Endothelial cell of umbilical vein (primary cell): ENCODE results near the gene TRPV2. TPM values are rescaled to one million over a fixed set of nuclear protein-coding genes. Genes with fewer than 3 reads are reported as not detected.

ENCODE experiments used
- BruUV-seq: library from RNA; stranded (reverse); fragments of 400-500 nt; replicated peaks from 2 replicates; lab custom pipeline; 2021; lab: Mats Ljungman, UMichigan
- CTCF ChIA-PET: fragments of 300-600, 350-600 bp; sonication (Branson Sonifier 250); formaldehyde crosslinking; loops from one replicate; lab custom pipeline; 2021; ENCODE audit warnings: antibody characterized with exemption, inconsistent platforms; lab: Charles Lee
- POLR2A ChIA-PET: fragments of 300-600, 350-600 bp; sonication (Branson Sonifier 250); formaldehyde crosslinking; loops from one replicate; lab custom pipeline; 2021; ENCODE audit warnings: antibody characterized with exemption, inconsistent platforms; lab: Charles Lee
- DNase-seq: peaks from one replicate; pipeline ENCODE4 v3.0.0-alpha.2; 2011; ENCODE audit warnings: low read depth, low spot score
- FAIRE-seq: peaks from 2 replicates; lab custom pipeline; 2011; peaks lifted over from hg19 to GRCh38; lab: Jason Lieb, UNC
- H2AFZ ChIP-seq: 2 replicates; pipeline ENCODE4 v1.6.0; 2012; ENCODE audit warnings: low read depth, low read length, control low read depth, inconsistent platforms
- H3K27ac ChIP-seq: 2 replicates; pipeline ENCODE4 v1.5.1; 2011; ENCODE audit warnings: low read depth, mild to moderate bottlenecking, control low read depth, low read length, moderate library complexity; ENCODE audit not compliant: insufficient read depth
- H3K27me3 ChIP-seq, 2 experiments: 2 replicates each; pipeline versions ENCODE4 v1.6.0 to v1.6.1; 2011; ENCODE audit warnings: low read length in 2 of 2, mixed read lengths in 1 of 2; ENCODE audit not compliant: control insufficient read depth in 2 of 2, insufficient read depth in 2 of 2
- H3K36me3 ChIP-seq, 2 experiments: 2 replicates in 1 of 2; 3 replicates in 1 of 2; pipeline ENCODE4 v1.5.1; 2011; ENCODE audit warnings: low read length in 2 of 2, mild to moderate bottlenecking in 1 of 2, moderate library complexity in 1 of 2; ENCODE audit not compliant: control insufficient read depth in 2 of 2, insufficient read depth in 2 of 2; ENCODE audit errors: extremely low read depth in 1 of 2
- H3K4me1 ChIP-seq: 3 replicates; pipeline ENCODE4 v1.5.1; 2011; ENCODE audit warnings: mild to moderate bottlenecking, low read length; ENCODE audit not compliant: control insufficient read depth, insufficient read depth; ENCODE audit errors: extremely low read depth
- H3K4me2 ChIP-seq: 2 replicates; pipeline ENCODE4 v1.6.1; 2011; ENCODE audit warnings: low read length, control low read depth, mixed read lengths; ENCODE audit not compliant: insufficient read depth
- H3K4me3 ChIP-seq, 3 experiments: fragments of 200-600 bp in 1 of 3; sonication (generic), shearing (Covaris generic) in 1 of 3; replicated peaks in 1 of 3; 2 replicates each; pipeline ENCODE4 v1.5.1; 2011 to 2016; ENCODE audit warnings: control low read depth in 3 of 3, low read length in 3 of 3, mild to moderate bottlenecking in 2 of 3, inconsistent platforms in 1 of 3, low read depth in 1 of 3, moderate library complexity in 1 of 3; ENCODE audit not compliant: insufficient read depth in 1 of 3
- H3K79me2 ChIP-seq: 2 replicates; pipeline ENCODE4 v1.6.0; 2012; ENCODE audit warnings: low read length, inconsistent platforms; ENCODE audit not compliant: control insufficient read depth, insufficient read depth
- H3K9ac ChIP-seq: replicated peaks from 2 replicates; pipeline ENCODE3; 2011; ENCODE audit warnings: low read length, control low read depth; ENCODE audit not compliant: insufficient read depth; ENCODE audit errors: extremely low read depth
- H3K9me1 ChIP-seq: replicated peaks from 3 replicates; pipeline ENCODE4 v1.6.0; 2011; ENCODE audit warnings: mild to moderate bottlenecking, low read length; ENCODE audit not compliant: control insufficient read depth, insufficient read depth; ENCODE audit errors: extremely low read depth
- H3K9me3 ChIP-seq: replicated peaks from 2 replicates; pipeline ENCODE4 v1.5.1; 2012; ENCODE audit warnings: low read length, inconsistent platforms; ENCODE audit not compliant: control insufficient read depth, insufficient read depth
- H4K20me1 ChIP-seq: replicated peaks from 2 replicates; pipeline ENCODE3; 2011; ENCODE audit warnings: mild to moderate bottlenecking, low read length; ENCODE audit not compliant: control insufficient read depth, insufficient read depth; ENCODE audit errors: extremely low read depth
- CTCF ChIP-seq, 2 donors: IDR thresholded peaks; 1 replicate in 1 of 2; 2 replicates in 1 of 2; pipeline ENCODE4 v1.5.1; 2011; ENCODE audit warnings: low read length in 2 of 2, mild to moderate bottlenecking in 2 of 2, moderate library complexity in 2 of 2, control low read depth in 1 of 2, inconsistent platforms in 1 of 2, low read depth in 1 of 2; ENCODE audit not compliant: insufficient read depth in 1 of 2; ENCODE audit errors: extremely low read depth in 1 of 2
- EZH2 ChIP-seq: IDR thresholded peaks from 2 replicates; pipeline ENCODE4 v1.6.1; 2012; ENCODE audit warnings: borderline replicate concordance, low read depth, mild to moderate bottlenecking, moderate library complexity, low read length, inconsistent platforms; ENCODE audit not compliant: severe bottlenecking
- FOS ChIP-seq: IDR thresholded peaks from 2 replicates; pipeline ENCODE4 v1.6.1; 2011; ENCODE audit warnings: mild to moderate bottlenecking, low read length, moderate library complexity, borderline replicate concordance; ENCODE audit not compliant: insufficient read depth
- GATA2 ChIP-seq: IDR thresholded peaks from 2 replicates; pipeline ENCODE4 v1.7.0; 2011; ENCODE audit warnings: low read depth, mild to moderate bottlenecking, moderate library complexity, mixed read lengths, low read length; ENCODE audit not compliant: insufficient read length, insufficient read depth
- JUN ChIP-seq: IDR thresholded peaks from 2 replicates; pipeline ENCODE4 v1.6.1; 2011; ENCODE audit warnings: borderline replicate concordance, low read depth; ENCODE audit not compliant: insufficient read length, insufficient read depth
- MAX ChIP-seq: IDR thresholded peaks from 2 replicates; pipeline ENCODE4 v1.6.1; 2011; ENCODE audit not compliant: insufficient read depth, insufficient read length
- MYC ChIP-seq: IDR thresholded peaks from one replicate; pipeline ENCODE4 v1.6.1; 2011; ENCODE audit warnings: mild to moderate bottlenecking, low read depth, low read length
- POLR2A ChIP-seq: IDR thresholded peaks from 2 replicates; pipeline ENCODE4 v1.6.1; 2012; ENCODE audit warnings: low read depth, mild to moderate bottlenecking, control low read depth, low read length
- POLR2AphosphoS5 ChIP-seq: IDR thresholded peaks from 2 replicates; pipeline ENCODE4 v1.6.1; 2012; ENCODE audit warnings: low read depth, mild to moderate bottlenecking, control low read depth, low read length, moderate library complexity; ENCODE audit not compliant: insufficient read depth
- dilution Hi-C: fragments of 300-500 bp; cut with MboI; formaldehyde crosslinking; loops from one replicate; pipeline ENCODE4 v1.15.0; 2019; ENCODE audit warnings: low sequenced_read_pairs; ENCODE audit not compliant: extremely low pct_ligation_motif_present
- intact Hi-C: fragments of 100-400 bp; cut with micrococcal nuclease; formaldehyde crosslinking; loops from one replicate; pipeline ENCODE4 v1.10.0; 2022
- polyA plus RNA-seq, 4 experiments: library from polyadenylated mRNA; depleted of rRNA in 3 of 4; stranded (reverse) in 3 of 4; unstranded in 1 of 4; fragments of >200 nt; gene quantifications; 2 replicates each; pipeline versions ENCODE4 v1.2.1 to v1.2.3, GENCODE V29; 2011 to 2012; ENCODE audit warnings: missing spikeins in 1 of 4
- total RNA-seq: library from RNA; stranded (reverse); gene quantifications from 2 replicates; pipeline ENCODE4 v1.2.3, GENCODE V29; 2021

Gene TRPV2
- total and polyA plus RNA-seq, 2 donors (not counting 3 experiments of a cell fraction or from before 2014, with no cell fraction given), result 4.2 to 10.6 TPM

GRCh38 chr17:16471295-16471694 lies 55.9 kb downstream of the TRPV2 start:
- TF ChIP-seq EZH2 (no peak), POLR2A (no peak), GATA2 (no peak), POLR2AphosphoS5 (no peak), FOS (no peak), MAX (no peak), CTCF (IDR thresholded peaks at IDR 0.05; ENCODE audit: extremely low read depth in 1 of 2, insufficient read depth in 1 of 2, low read depth in 1 of 2, low read length in 2 of 2) (no peak), MYC (no peak), JUN (no peak)
- Histone ChIP-seq H3K9me1 (no peaks in the 10 kb centered on the region), H3K9me3 (no peaks in the 10 kb centered on the region), H3K4me1 (peaks cover 20% of the 10 kb centered on the region), H3K9ac (no peak overlapping the region), H3K4me2 (no peak overlapping the region), H3K79me2 (no peaks in the 10 kb centered on the region), H2AFZ (no peak overlapping the region), H4K20me1 (no peaks in the 10 kb centered on the region), H3K4me3 (no peak overlapping the region), H3K27ac (no peak overlapping the region), H3K27me3 (no peaks in the 10 kb centered on the region), H3K36me3 (no peaks in the 10 kb centered on the region)
- CTCF ChIA-PET, result interaction anchor here (2.5 to 6.2 kb wide), 3 partner anchors 13 to 50 kb away, joined by 9 to 43 read pairs (median 15); no protein-coding TSS in a partner anchor
- DNase-seq (no peak), FAIRE-seq (no peak)
- dilution Hi-C loops (no loop called here), intact Hi-C loops (no loop called here)
- BruUV-seq, result no TSS peak
- POLR2A ChIA-PET, result no interaction called here
